GM18951 (cell line): Measurements from ENCODE around the gene EVC.

ENCODE experiments used
- POLR2A ChIP-seq: IDR thresholded peaks from 4 replicates; pipeline ENCODE4 v1.6.1; 2011; ENCODE audit warnings: mild to moderate bottlenecking; ENCODE audit not compliant: insufficient read length, insufficient read depth; ENCODE audit errors: extremely low read depth
- in situ Hi-C: fragments of 300-500 bp; cut with MboI; formaldehyde crosslinking; loops from one replicate; pipeline ENCODE4 v1.12.0; 2022; ENCODE audit warnings: low sequenced_read_pairs, mixed read lengths, inconsistent platforms; ENCODE audit not compliant: unreplicated experiment

EVC gene

GRCh38 chr4:5801696-5802095, 90.7 kb downstream of the EVC start:
- in situ Hi-C loops: loop anchor here (25.0 kb wide), 1 partner anchor 789 kb away; the partner anchor contains the start of gene CYTL1
- TF ChIP-seq POLR2A: no peak

GRCh38 chr4:5802565-5802964, 91.6 kb downstream of the EVC start:
- in situ Hi-C loops: loop anchor here (25.0 kb wide), 1 partner anchor 790 kb away; the partner anchor contains the start of gene CYTL1
- no peak for TF ChIP-seq POLR2A

- TF ChIP-seq POLR2A: no peak
- in situ Hi-C loops: loop anchor here (25.0 kb wide), 1 partner anchor 792 kb away; the partner anchor contains the start of gene CYTL1
Observed at GRCh38 chr4:5804656-5805055, 93.7 kb downstream of the EVC start.

GRCh38 chr4:5805270-5805669, 94.3 kb downstream of the EVC start:
- in situ Hi-C loops: loop anchor here (25.0 kb wide), 1 partner anchor 793 kb away; the partner anchor contains the start of gene CYTL1
- TF ChIP-seq POLR2A: no peak

GRCh38 chr4:5808081-5808741, 97.2 kb downstream of the EVC start:
- in situ Hi-C loops: loop anchor here (25.0 kb wide), 1 partner anchor 796 kb away; the partner anchor contains the start of gene CYTL1
- no peak for TF ChIP-seq POLR2A

GRCh38 chr4:5809216-5809776, 98.3 kb downstream of the EVC start:
- TF ChIP-seq POLR2A: no peak
- in situ Hi-C loops: loop anchor here (25.0 kb wide), 1 partner anchor 797 kb away; the partner anchor contains the start of gene CYTL1

- in situ Hi-C loops: loop anchor here (25.0 kb wide), 1 partner anchor 798 kb away; the partner anchor contains the start of gene CYTL1
- TF ChIP-seq POLR2A: no peak
Observed at GRCh38 chr4:5810151-5810550, 99.2 kb downstream of the EVC start.

GRCh38 chr4:5810770-5811430, 99.9 kb downstream of the EVC start:
- in situ Hi-C loops: loop anchor here (25.0 kb wide), 1 partner anchor 799 kb away; the partner anchor contains the start of gene CYTL1

GRCh38 chr4:5812057-5812456, 101.1 kb downstream of the EVC start:
- in situ Hi-C loops: loop anchor here (25.0 kb wide), 1 partner anchor 800 kb away; the partner anchor contains the start of gene CYTL1

More at GRCh38 chr4:5810770-5811430, 99.9 kb downstream of the EVC start:
- no peak for TF ChIP-seq POLR2A

- in situ Hi-C loops: loop anchor here (25.0 kb wide), 1 partner anchor 800 kb away; the partner anchor contains the start of gene CYTL1
- TF ChIP-seq POLR2A: no peak
Observed at GRCh38 chr4:5812506-5813229, 101.7 kb downstream of the EVC start.

- in situ Hi-C loops: loop anchor here (25.0 kb wide), 1 partner anchor 802 kb away; the partner anchor contains the start of gene CYTL1
- TF ChIP-seq POLR2A: no peak
Observed at GRCh38 chr4:5813882-5814255, 102.9 kb downstream of the EVC start.

GRCh38 chr4:5814421-5814820, 103.4 kb downstream of the EVC start:
- TF ChIP-seq POLR2A: no peak
- in situ Hi-C loops: loop anchor here (25.0 kb wide), 1 partner anchor 802 kb away; the partner anchor contains the start of gene CYTL1
